Transverse colon (tissue), 4 donors: ENCODE measurements around the gene ZBTB7A. TPM values are rescaled to one million over a fixed set of nuclear protein-coding genes. Genes with fewer than 3 reads are reported as not detected.

Source experiments
- DNase-seq: peaks from one replicate; pipeline ENCODE4 v3.0.0-alpha.2; 2019
- H3K27ac ChIP-seq, 4 donors: fragments of 200-600 bp; sonication (generic); 2 replicates each; pipeline ENCODE4 v1.5.1; 2016 to 2018; ENCODE audit warnings: inconsistent platforms in 4 of 4
- H3K27me3 ChIP-seq: fragments of 200-600 bp; sonication (generic); 2 replicates; pipeline ENCODE4 v1.5.1; 2017; ENCODE audit warnings: inconsistent platforms
- H3K36me3 ChIP-seq, 4 donors: fragments of 200-600 bp; sonication (generic); 2 replicates each; pipeline ENCODE4 v1.5.1; 2017 to 2019; ENCODE audit warnings: inconsistent platforms in 4 of 4
- H3K4me1 ChIP-seq, 4 donors: fragments of 200-600 bp; sonication (generic); 2 replicates each; pipeline ENCODE4 v1.5.1; 2017 to 2020; ENCODE audit warnings: inconsistent platforms in 4 of 4
- H3K4me3 ChIP-seq, 4 donors: fragments of 200-600 bp; sonication (generic); 1 replicate in 1 of 4; 2 replicates in 3 of 4; pipeline versions ENCODE4 v1.5.1 to v1.6.1; 2017 to 2019; ENCODE audit warnings: inconsistent platforms in 4 of 4
- H3K9me3 ChIP-seq, 2 donors: fragments of 200-600 bp; sonication (generic); 2 replicates each; pipeline ENCODE4 v1.5.1; 2017 to 2019; ENCODE audit warnings: inconsistent platforms in 2 of 2
- CTCF ChIP-seq, 5 experiments: fragments of 200-600 bp in 3 of 5; fragments of 450-650 bp in 2 of 5; sonication (generic) in 3 of 5; IDR thresholded peaks; 1 replicate in 2 of 5; 2 replicates in 3 of 5; pipeline ENCODE4 v1.5.1; 2016 to 2017; ENCODE audit warnings: antibody characterized with exemption in 5 of 5, inconsistent platforms in 3 of 5, mild to moderate bottlenecking in 2 of 5, moderate library complexity in 1 of 5
- EP300 ChIP-seq: sonication (generic); formaldehyde crosslinking; IDR thresholded peaks from one replicate; pipeline ENCODE4 v1.6.1; 2017; ENCODE audit warnings: antibody characterized with exemption, low read depth
- POLR2A ChIP-seq: fragments of 450-650 bp; IDR thresholded peaks from one replicate; pipeline ENCODE4 v1.6.1; 2016; ENCODE audit warnings: antibody characterized with exemption, mild to moderate bottlenecking, moderate library complexity
- POLR2AphosphoS5 ChIP-seq, 3 donors: sonication (generic); formaldehyde crosslinking; IDR thresholded peaks; one replicate each; pipeline ENCODE4 v1.6.1; 2016; ENCODE audit warnings: antibody characterized with exemption in 3 of 3
- WGBS, 2 donors: methylation state at CpG; one replicate each; pipeline ENCODE4 v1.1.5; 2018; ENCODE audit warnings: low coverage in 1 of 2; 5-methylcytosine and 5-hydroxymethylcytosine counted together
- in situ Hi-C, 4 donors: fragments of 200-750 bp; cut with MboI; loops; one replicate each; pipeline versions ENCODE4 v1.15.0 to v1.15.1; 2017; ENCODE audit warnings: low sequenced_read_pairs in 3 of 4, low pct_ligation_motif_present in 1 of 4, low pct_unique_long_range_greater_than_20kb in 1 of 4
- intact Hi-C: fragments of 100-400 bp; cut with DNase I; formaldehyde crosslinking; loops from one replicate; pipeline ENCODE4 v1.15.1; 2023; ENCODE audit warnings: low total_unique reads
- total RNA-seq, 4 donors: library from RNA; depleted of rRNA; stranded (reverse); fragments of >200 nt; gene quantifications; one replicate each; pipeline ENCODE4 v1.1.0, GENCODE V29; 2016

The ZBTB7A gene
- total RNA-seq, 4 donors from 2014 or later, result 101 to 224 (median 141) TPM

- Histone ChIP-seq H3K27ac (peak overlapping the region in 2 of 4 donors; percentile 13 to 14), H3K4me3 (no peak overlapping the region), H3K36me3 (peaks cover 0 to 22% (median 11%) of the 10 kb centered on the region in 4 donors), H3K4me1 (peaks cover 3 to 37% (median 17%) of the 10 kb centered on the region in 4 donors), H3K9me3 (no peaks in the 10 kb centered on the region), H3K27me3 (no peaks in the 10 kb centered on the region)
- TF ChIP-seq CTCF (IDR thresholded peaks at IDR 0.05) (no peak), POLR2A (no peak)
- WGBS, 2 donors, result 81 to 82% methylated on average over 8 to 31 of the region's 31 CpGs
- in situ Hi-C loops, result no loop called here
- DNase-seq, result no peak
- intact Hi-C loops, result no loop called here
Measured at GRCh38 chr19:4043966-4044715, 22.6 kb downstream of the ZBTB7A start.

GRCh38 chr19:4043401-4043800 lies 23.3 kb downstream of the ZBTB7A start:
- Histone ChIP-seq H3K27ac (peak overlapping the region; percentile 14 to 53 (median 44)), H3K9me3 (no peaks in the 10 kb centered on the region), H3K36me3 (peaks cover 0 to 22% (median 11%) of the 10 kb centered on the region in 4 donors), H3K4me3 (no peak overlapping the region), H3K27me3 (no peaks in the 10 kb centered on the region), H3K4me1 (peaks cover 3 to 36% (median 17%) of the 10 kb centered on the region in 4 donors)
- no peak for TF ChIP-seq CTCF (IDR thresholded peaks at IDR 0.05)
- intact Hi-C loops (no loop called here), in situ Hi-C loops (no loop called here)
- DNase-seq, result no peak
- WGBS, 2 donors, result 42% methylated on average over 11 of the region's 11 CpGs; no CpG with 5 or more reads in 1 of the 2 donors

GRCh38 chr19:4042731-4043082 lies 24.0 kb downstream of the ZBTB7A start:
- peak; percentile 65 for DNase-seq
- Histone ChIP-seq H3K9me3 (no peaks in the 10 kb centered on the region), H3K4me3 (no peak overlapping the region), H3K4me1 (peaks cover 3 to 36% (median 17%) of the 10 kb centered on the region in 4 donors), H3K27me3 (no peaks in the 10 kb centered on the region), H3K36me3 (peaks cover 0 to 22% (median 11%) of the 10 kb centered on the region in 4 donors), H3K27ac (peak overlapping the region; percentile 38 to 67 (median 51))
- in situ Hi-C loops (no loop called here), intact Hi-C loops (no loop called here)
- no peak for TF ChIP-seq EP300
- no peak for TF ChIP-seq POLR2AphosphoS5 (IDR thresholded peaks at IDR 0.05)
- TF ChIP-seq POLR2A, result no peak
- no peak for TF ChIP-seq CTCF (IDR thresholded peaks at IDR 0.05)
- WGBS, 2 donors, result 51% methylated on average over 12 of the region's 14 CpGs; no CpG with 5 or more reads in 1 of the 2 donors

- TF ChIP-seq POLR2AphosphoS5 (IDR thresholded peaks at IDR 0.05), result peak in 1 of 3 donors; percentile 6
- no peak for TF ChIP-seq EP300
- in situ Hi-C loops (no loop called here), intact Hi-C loops (no loop called here)
- 70% methylated on average over 11 of the region's 14 CpGs; no CpG with 5 or more reads in 1 of the 2 donors for WGBS, 2 donors
- Histone ChIP-seq H3K9me3 (no peaks in the 10 kb centered on the region), H3K27ac (peak overlapping the region; percentile 38 to 67 (median 51)), H3K4me3 (no peak overlapping the region), H3K4me1 (peaks cover 3 to 35% (median 17%) of the 10 kb centered on the region in 4 donors), H3K36me3 (peaks cover 0 to 22% (median 8%) of the 10 kb centered on the region in 4 donors), H3K27me3 (no peaks in the 10 kb centered on the region)
- no peak for DNase-seq
Measured at GRCh38 chr19:4042064-4042730, 24.5 kb downstream of the ZBTB7A start.
